Activated CD4-positive, alpha-beta T cell treated with anti-CD3 and anti-CD28 coated beads for 36 hours (primary cell): ENCODE results near the gene FILIP1L. TPM values are rescaled to one million over a fixed set of nuclear protein-coding genes. Genes with fewer than 3 reads are reported as not detected.

Experiments
- ATAC-seq: fragments of 200-7000 bp; cut with Tn5 transposase; one replicate; pipeline ENCODE4 v1.10.0; 2021; ENCODE audit warnings: mild to moderate bottlenecking, moderate library complexity
- CTCF ChIA-PET: fragments of 350-600 bp; sonication (Branson Sonifier 250); formaldehyde crosslinking; loops from one replicate; lab custom pipeline; 2021; ENCODE audit warnings: antibody characterized with exemption; lab: Charles Lee
- POLR2A ChIA-PET: fragments of 350-600 bp; sonication (Branson Sonifier 250); formaldehyde crosslinking; loops from one replicate; lab custom pipeline; 2021; ENCODE audit warnings: antibody characterized with exemption, inconsistent platforms; lab: Charles Lee
- DNase-seq: peaks from one replicate; pipeline ENCODE4 v3.0.0-alpha.2; 2020
- H3K27ac Mint-ChIP-seq: one replicate; pipeline ENCODE4 v1.8.0; 2021; ENCODE audit warnings: mixed read lengths
- H3K27me3 Mint-ChIP-seq: one replicate; pipeline ENCODE4 v1.8.0; 2021; ENCODE audit warnings: mixed read lengths
- H3K36me3 Mint-ChIP-seq: one replicate; pipeline ENCODE4 v1.8.0; 2021; ENCODE audit warnings: low read depth, mixed read lengths
- H3K4me1 Mint-ChIP-seq: one replicate; pipeline ENCODE4 v1.8.0; 2021; ENCODE audit warnings: mixed read lengths
- H3K4me3 Mint-ChIP-seq: one replicate; pipeline ENCODE4 v1.8.0; 2021; ENCODE audit warnings: mild to moderate bottlenecking, moderate library complexity, mixed read lengths
- H3K9me3 Mint-ChIP-seq: one replicate; pipeline ENCODE4 v1.8.0; 2021; ENCODE audit warnings: low read depth, mixed read lengths
- intact Hi-C, 2 experiments: fragments of 100-400 bp; cut with DNase I in 1 of 2; cut with micrococcal nuclease in 1 of 2; formaldehyde crosslinking; loops; one replicate each; pipeline versions ENCODE4 v1.14.2 to v1.15.1; 2022 to 2024; cut with DNase I, micrococcal nuclease
- total RNA-seq, 2 experiments: library from RNA; stranded (reverse); gene quantifications; one replicate each; pipeline ENCODE4 v1.2.3, GENCODE V29; 2021

The FILIP1L gene
- total RNA-seq, 2 experiments from 2014 or later, result 0.11 TPM; not detected in 1

GRCh38 chr3:99941211-99941610 lies 173.1 kb downstream of the FILIP1L start:
- Mint-ChIP-seq H3K27ac (no peak overlapping the region), H3K9me3 (no peaks in the 10 kb centered on the region), H3K4me3 (no peak overlapping the region), H3K4me1 (peaks cover 12% of the 10 kb centered on the region), H3K36me3 (no peaks in the 10 kb centered on the region), H3K27me3 (no peaks in the 10 kb centered on the region)
- ATAC-seq (no peak), DNase-seq (no peak)
- POLR2A ChIA-PET, result no interaction called here
- intact Hi-C loops, result no loop called here
- CTCF ChIA-PET, result no interaction called here

DNA sequence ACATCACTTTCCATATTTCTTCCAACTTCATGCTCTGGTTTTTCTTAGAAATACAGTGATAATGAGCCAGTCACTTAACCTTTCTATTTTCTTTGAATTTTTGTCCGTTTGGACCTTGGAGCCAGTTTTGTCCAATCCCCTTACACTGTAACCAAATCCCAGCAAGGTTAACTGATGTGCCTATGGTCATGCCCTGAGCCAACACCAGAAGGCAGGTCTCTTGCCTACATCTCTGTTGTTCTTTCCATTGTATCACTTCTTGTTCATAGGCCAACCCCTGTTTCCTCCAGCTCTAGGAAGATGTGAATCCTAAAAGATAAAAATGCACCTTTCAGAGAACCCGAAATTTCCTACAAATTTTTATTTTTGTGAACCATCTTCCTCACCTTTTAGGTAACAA lies 174.0 kb downstream of the FILIP1L start:
- DNase-seq (no peak), ATAC-seq (no peak)
- H3K9me3 Mint-ChIP-seq, result no peaks in the 10 kb centered on the region
- no peak overlapping the region for H3K27ac Mint-ChIP-seq
- H3K36me3 Mint-ChIP-seq, result no peaks in the 10 kb centered on the region
- intact Hi-C loops, result no loop called here
- H3K4me1 Mint-ChIP-seq, result peaks cover 12% of the 10 kb centered on the region
- no peak overlapping the region for H3K4me3 Mint-ChIP-seq
- CTCF ChIA-PET, result interaction anchor here (0.5 kb wide), 1 partner anchor 348 kb away, joined by 4 read pairs; no protein-coding TSS in a partner anchor
- POLR2A ChIA-PET, result no interaction called here
- no peaks in the 10 kb centered on the region for H3K27me3 Mint-ChIP-seq

DNA sequence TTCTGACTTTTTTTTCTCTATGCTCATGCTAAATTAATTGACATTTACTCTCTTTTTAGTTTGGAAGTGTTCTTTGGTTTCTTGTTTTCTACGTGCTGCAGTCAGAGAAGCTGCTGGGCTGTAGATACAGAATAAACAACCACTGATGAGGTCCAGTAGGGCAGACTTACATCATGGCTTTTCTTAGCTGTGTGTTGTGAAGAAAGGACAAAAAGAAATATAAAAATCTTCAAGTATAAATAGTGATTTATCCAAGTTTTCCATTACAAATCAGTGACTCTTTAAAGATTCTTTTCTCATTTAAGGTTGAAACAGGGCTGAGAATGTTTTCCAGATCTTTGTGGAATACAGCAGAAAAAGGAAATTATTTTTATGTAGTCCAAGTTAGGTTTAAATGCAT lies 174.4 kb downstream of the FILIP1L start:
- Mint-ChIP-seq H3K27me3 (no peaks in the 10 kb centered on the region), H3K4me1 (peaks cover 12% of the 10 kb centered on the region), H3K27ac (no peak overlapping the region), H3K4me3 (no peak overlapping the region), H3K9me3 (no peaks in the 10 kb centered on the region), H3K36me3 (no peaks in the 10 kb centered on the region)
- ATAC-seq, result no peak
- ChIA-PET CTCF (interaction anchor here (0.6 kb wide), 1 partner anchor 1167 kb away, joined by 3 read pairs; no protein-coding TSS in a partner anchor), POLR2A (no interaction called here)
- intact Hi-C loops, result no loop called here
- DNase-seq, result no peak

DNA sequence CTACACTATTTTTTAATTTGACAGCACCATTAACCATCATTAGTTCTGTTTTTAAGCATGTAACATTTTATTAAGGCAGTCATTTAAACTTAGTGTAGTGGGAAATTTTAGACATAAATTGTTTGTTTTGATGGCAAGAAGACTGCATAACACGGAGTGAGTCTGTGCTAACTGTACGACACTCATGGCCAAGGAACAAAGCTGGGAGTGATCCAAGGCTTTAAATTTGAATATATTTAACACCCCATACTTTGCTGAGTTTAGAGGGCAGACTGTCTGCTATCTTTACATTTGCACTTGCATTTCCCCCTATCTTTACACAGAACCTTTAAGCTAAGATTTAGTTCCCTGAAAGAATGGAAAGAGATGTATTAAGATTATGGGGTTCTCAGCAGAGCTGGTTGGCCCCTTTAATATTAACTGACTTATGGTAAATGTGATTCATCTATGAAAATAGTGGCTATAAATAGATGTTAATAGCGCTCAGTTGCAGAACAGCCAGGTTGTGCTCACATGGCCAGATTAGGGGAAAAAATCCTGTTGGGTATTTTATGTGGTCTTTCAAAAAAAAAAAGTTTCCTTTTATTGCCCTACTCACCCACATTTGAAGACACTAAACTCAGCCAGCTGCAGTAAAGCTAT lies 175.9 kb downstream of the FILIP1L start:
- intact Hi-C loops, result no loop called here
- Mint-ChIP-seq H3K27me3 (no peaks in the 10 kb centered on the region), H3K4me3 (no peak overlapping the region), H3K27ac (no peak overlapping the region), H3K4me1 (peaks cover 12% of the 10 kb centered on the region), H3K9me3 (no peaks in the 10 kb centered on the region), H3K36me3 (peaks cover 3% of the 10 kb centered on the region)
- ATAC-seq (no peak), DNase-seq (no peak)
- CTCF ChIA-PET, result no interaction called here
- POLR2A ChIA-PET, result no interaction called here

- H3K36me3 Mint-ChIP-seq, result peaks cover 10% of the 10 kb centered on the region
- no peak overlapping the region for H3K4me3 Mint-ChIP-seq
- peaks cover 12% of the 10 kb centered on the region for H3K4me1 Mint-ChIP-seq
- CTCF ChIA-PET, result interaction anchor here (1.1 kb wide), 1 partner anchor 655 kb away, joined by 3 read pairs; no protein-coding TSS in a partner anchor
- ATAC-seq (no peak), DNase-seq (no peak)
- no peak overlapping the region for H3K27ac Mint-ChIP-seq
- no peaks in the 10 kb centered on the region for H3K27me3 Mint-ChIP-seq
- POLR2A ChIA-PET, result no interaction called here
- intact Hi-C loops, result no loop called here
- H3K9me3 Mint-ChIP-seq, result no peaks in the 10 kb centered on the region
Observed at GRCh38 chr3:99934975-99935797, 179.1 kb downstream of the FILIP1L start.

DNA sequence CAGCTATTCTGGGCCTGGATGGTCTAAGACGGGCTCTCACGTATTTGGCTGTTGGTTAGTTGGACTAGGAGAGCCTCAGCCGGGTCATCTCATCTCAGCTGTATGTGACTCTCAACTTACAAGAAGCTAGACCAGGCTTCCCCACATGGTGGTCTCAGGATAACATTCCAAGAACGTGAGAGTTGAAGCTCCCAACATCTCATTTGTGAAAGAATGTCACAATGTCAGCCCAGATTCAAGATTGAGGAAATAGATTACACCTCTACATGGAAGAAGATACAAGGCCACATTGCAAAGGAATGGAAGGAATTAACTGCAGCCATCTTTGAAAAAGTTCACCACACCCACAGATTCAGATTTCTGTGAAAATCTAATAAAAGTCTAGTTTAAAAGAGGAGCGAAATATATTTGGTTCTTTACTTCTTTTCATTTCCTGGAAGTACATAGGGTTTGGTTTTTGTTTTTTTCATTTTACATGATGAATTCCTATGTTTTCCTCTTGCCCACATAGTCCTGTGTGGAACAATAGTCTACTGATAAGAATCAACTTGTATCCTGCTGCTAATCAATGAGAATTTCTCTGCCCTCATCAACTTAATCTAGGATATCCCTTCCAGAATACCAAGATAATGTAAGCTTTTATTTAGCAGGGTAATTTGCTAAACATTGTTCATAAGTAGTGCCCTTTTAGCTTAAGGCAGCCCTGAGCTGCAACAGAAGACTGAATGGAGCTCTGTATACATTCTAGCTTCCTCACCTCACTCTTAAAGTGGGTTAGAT lies 180.1 kb downstream of the FILIP1L start:
- Mint-ChIP-seq H3K4me3 (no peak overlapping the region), H3K4me1 (peaks cover 12% of the 10 kb centered on the region), H3K36me3 (peaks cover 10% of the 10 kb centered on the region), H3K27ac (no peak overlapping the region), H3K27me3 (no peaks in the 10 kb centered on the region), H3K9me3 (no peaks in the 10 kb centered on the region)
- CTCF ChIA-PET, result interaction anchor here (0.6 to 1.1 kb wide), 2 partner anchors 630 to 656 kb away, joined by 3 read pairs; no protein-coding TSS in a partner anchor
- POLR2A ChIA-PET, result no interaction called here
- intact Hi-C loops, result no loop called here
- ATAC-seq (no peak), DNase-seq (no peak)

DNA sequence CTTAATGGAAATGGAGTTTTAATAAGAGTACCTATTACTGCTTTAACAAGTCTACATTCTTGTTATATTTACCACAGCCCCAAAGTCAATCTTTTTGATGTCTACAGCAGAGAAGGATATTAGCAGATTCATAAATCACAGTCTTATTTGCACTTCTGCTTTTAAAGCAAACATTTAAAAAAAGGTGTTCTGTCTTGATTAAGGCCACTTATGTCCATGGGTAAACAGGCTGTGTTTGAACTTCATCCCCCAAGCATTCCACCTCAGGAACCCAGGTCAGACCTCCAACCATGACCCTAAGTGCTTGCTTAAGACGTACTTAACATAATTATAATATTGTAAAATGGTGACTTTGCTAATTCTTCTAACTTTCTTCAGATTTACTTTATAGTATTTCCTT lies 183.2 kb downstream of the FILIP1L start:
- H3K9me3 Mint-ChIP-seq, result no peaks in the 10 kb centered on the region
- H3K27me3 Mint-ChIP-seq, result no peaks in the 10 kb centered on the region
- peaks cover 13% of the 10 kb centered on the region for H3K36me3 Mint-ChIP-seq
- no peaks in the 10 kb centered on the region for H3K4me1 Mint-ChIP-seq
- no peak overlapping the region for H3K4me3 Mint-ChIP-seq
- intact Hi-C loops, result no loop called here
- no peak overlapping the region for H3K27ac Mint-ChIP-seq
- no peak for ATAC-seq
- DNase-seq, result no peak
- ChIA-PET POLR2A (no interaction called here), CTCF (no interaction called here)

DNA sequence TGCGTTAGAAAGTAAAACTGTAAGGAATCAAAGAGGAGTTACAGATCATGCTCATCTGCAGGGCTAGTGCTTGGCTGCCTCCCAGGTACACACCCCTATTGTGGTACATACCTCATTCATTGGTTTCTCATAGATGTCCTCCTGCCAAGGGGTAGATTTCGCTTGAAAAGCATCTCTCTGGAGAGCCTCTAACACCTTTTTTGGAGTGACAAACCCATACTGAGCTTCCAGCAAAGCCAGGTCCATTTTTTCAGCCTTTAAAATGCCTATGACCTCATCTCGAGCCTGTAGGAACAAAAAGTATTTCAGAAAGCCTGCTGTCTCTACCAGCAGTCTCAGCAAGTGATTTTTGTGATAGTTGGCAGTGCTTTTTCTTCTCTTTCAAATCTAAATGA lies 184.6 kb downstream of the FILIP1L start:
- H3K9me3 Mint-ChIP-seq, result no peaks in the 10 kb centered on the region
- no peaks in the 10 kb centered on the region for H3K4me1 Mint-ChIP-seq
- CTCF ChIA-PET, result no interaction called here

DNA sequence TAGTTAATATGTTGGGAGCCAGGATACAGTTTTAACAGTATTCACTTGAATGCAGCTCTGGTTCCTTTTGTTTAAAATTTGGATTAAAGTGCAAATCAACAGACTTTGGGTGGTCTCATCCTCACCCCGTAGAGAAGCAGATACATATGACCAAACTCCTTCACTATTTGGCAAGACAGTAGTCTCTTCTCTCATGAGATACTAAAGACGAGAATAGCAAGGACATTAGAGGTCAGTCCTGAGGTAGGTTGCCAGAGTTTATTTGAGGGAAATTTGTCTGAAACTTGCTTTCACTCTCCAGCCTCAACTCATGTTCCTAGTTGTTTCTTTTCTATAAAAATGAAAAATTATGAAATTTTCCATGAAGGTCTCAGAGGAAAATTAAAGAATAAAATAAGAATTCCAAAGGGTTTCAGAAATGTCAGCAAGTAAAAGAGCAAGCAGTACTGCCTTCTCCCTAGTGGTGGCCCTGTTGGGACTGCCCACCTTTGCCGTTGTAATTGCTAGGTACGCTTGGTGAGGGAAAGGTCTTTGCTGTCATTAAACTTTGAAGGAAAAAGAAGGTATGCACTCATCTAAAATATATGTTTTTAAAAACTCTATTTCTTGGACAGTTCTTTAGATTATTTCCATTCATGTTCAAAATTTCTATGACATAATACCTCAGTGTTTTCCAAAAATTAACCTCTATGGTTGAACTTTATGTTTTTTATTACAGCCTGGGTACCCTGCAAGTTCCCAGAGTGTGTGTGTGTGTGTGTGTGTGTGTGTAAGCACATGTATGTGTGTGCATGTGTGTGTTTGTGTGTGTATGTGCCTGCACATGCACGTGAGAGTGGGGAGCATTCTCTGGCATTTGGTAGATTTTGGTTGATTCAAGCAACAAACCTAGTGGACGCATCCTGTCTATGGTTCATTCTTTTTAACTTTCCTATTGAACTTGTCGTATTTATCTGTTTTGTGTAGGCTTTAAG lies 185.2 kb downstream of the FILIP1L start:
- Mint-ChIP-seq H3K27ac (no peak overlapping the region), H3K4me3 (no peak overlapping the region), H3K9me3 (no peaks in the 10 kb centered on the region), H3K27me3 (no peaks in the 10 kb centered on the region), H3K4me1 (no peaks in the 10 kb centered on the region), H3K36me3 (peaks cover 13% of the 10 kb centered on the region)
- intact Hi-C loops, result no loop called here
- ChIA-PET CTCF (no interaction called here), POLR2A (no interaction called here)
- DNase-seq (no peak), ATAC-seq (no peak)

More for the DNA sequence above, 184.6 kb downstream of the FILIP1L start:
- Mint-ChIP-seq H3K27ac (no peak overlapping the region), H3K4me3 (no peak overlapping the region), H3K27me3 (no peaks in the 10 kb centered on the region), H3K36me3 (peaks cover 16% of the 10 kb centered on the region)
- POLR2A ChIA-PET, result no interaction called here
- ATAC-seq (no peak), DNase-seq (no peak)
- intact Hi-C loops, result no loop called here

DNA sequence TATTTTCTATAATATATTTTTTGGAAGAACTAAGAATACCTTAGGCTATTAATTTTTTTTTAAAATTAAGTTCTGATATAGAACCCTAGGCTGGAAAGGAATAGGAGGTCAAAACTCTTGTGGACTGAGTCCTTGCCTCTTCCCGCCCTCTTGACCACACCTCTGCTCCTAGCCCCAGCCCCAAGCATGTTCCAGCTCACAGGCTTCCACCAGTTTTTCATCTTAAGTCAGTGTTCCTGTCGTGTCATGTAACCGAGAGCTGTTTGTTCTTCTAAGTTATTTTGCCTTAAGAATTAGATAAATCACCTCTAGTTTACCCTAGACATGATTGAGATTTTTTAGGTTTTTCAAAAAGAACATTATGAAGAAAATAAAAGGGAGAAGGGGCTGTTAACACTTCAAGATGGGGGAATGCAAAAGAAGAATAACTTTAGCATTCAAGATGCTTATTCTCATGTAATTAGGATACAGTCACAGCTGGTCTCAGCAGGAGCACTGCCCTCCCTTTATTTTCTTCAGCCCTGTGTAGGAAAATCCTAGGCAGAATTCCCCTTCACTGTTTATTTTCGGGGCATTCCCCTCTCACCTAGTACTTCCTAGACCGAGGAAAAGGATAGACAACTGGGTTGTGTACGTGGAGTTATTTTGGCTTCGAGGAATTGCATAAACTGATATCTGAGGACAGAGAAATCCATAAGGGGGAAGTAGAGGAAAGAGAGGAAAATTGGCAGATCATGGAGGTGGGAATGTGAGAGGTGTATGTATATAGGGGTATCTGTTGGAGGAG lies 186.4 kb downstream of the FILIP1L start:
- no peak for ATAC-seq
- peaks cover 18% of the 10 kb centered on the region for H3K36me3 Mint-ChIP-seq
- ChIA-PET POLR2A (no interaction called here), CTCF (no interaction called here)
- H3K27me3 Mint-ChIP-seq, result no peaks in the 10 kb centered on the region
- no peak overlapping the region for H3K4me3 Mint-ChIP-seq
- no peak for DNase-seq
- no peaks in the 10 kb centered on the region for H3K9me3 Mint-ChIP-seq
- intact Hi-C loops, result no loop called here
- H3K4me1 Mint-ChIP-seq, result no peaks in the 10 kb centered on the region
- no peak overlapping the region for H3K27ac Mint-ChIP-seq
